Measurements from ENCODE around the gene CTNNA2. TPM values are rescaled to one million over a fixed set of nuclear protein-coding genes. Genes with fewer than 3 reads are reported as not detected.

The CTNNA2 gene
- total and polyA plus RNA-seq, 9 of the 15 experiments (the other 6 are each of a cell fraction or from before 2014, with no cell fraction given) = 0.03 to 0.40 (median 0.15) TPM

DNA sequence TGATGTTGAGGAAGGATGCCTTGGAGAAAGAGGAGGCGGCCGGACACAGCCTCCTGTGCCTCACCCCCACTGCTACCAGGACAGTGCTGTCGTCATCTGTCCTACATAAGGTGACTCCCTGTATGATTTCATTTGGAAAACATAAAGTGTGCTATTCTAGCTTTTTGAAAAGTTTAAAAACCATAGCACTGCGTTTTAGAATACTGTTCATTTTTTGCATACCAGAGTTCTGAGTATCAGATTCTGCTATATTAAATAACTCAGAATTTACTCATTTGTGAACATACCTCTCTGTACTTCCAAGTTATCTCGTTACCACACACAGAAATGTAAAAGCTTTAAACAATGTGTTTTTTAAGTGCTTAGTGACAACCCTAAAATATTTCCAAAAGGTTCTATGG lies 488.9 kb downstream of the CTNNA2 start:
- Histone ChIP-seq H3K79me2 (ENCODE audit: control insufficient read depth, insufficient read depth, low read length) (no peaks in the 10 kb centered on the region), H3K4me2 (ENCODE audit: insufficient read depth, low read length) (no peak overlapping the region), H2AFZ (ENCODE audit: low read depth, low read length) (no peak overlapping the region), H3K9me1 (ENCODE audit: control insufficient read depth, insufficient read depth, low read length) (no peaks in the 10 kb centered on the region), H3K9ac (ENCODE audit: insufficient read depth in 1 of 2, low read depth in 2 of 2, low read length in 2 of 2) (no peak overlapping the region), H3K4me1 (replicated peaks in 1 of 2; ENCODE audit: control insufficient read depth in 2 of 2, insufficient read depth in 2 of 2, low read length in 2 of 2) (no peaks in the 10 kb centered on the region), H3K27ac (ENCODE audit: extremely low read depth, low read depth, low read length) (no peak overlapping the region), H3K4me3 (no peak overlapping the region), H3K27me3 (ENCODE audit: control insufficient read depth in 2 of 2, insufficient read depth in 2 of 2, low read length in 2 of 2) (no peaks in the 10 kb centered on the region), H3K36me3 (ENCODE audit: control insufficient read depth, insufficient read depth, low read length) (no peaks in the 10 kb centered on the region), H4K20me1 (replicated peaks; ENCODE audit: control insufficient read depth, insufficient read depth, low read length) (no peaks in the 10 kb centered on the region), H3K9me3 (replicated peaks; ENCODE audit: control insufficient read depth, insufficient read depth, low read depth, low read length) (no peaks in the 10 kb centered on the region)
- no TSS peak for BruUV-seq (replicated peaks)
- 0% methylated on average over 5 of the region's 5 CpGs for WGBS (ENCODE audit: insufficient coverage, low coverage, missing lambda C conversion rate)
- intact Hi-C loops (cut with micrococcal nuclease) (no loop called here), in situ Hi-C loops (cut with MboI) (no loop called here)
- ATAC-seq (no peak), FAIRE-seq (no peak), DNase-seq (ENCODE audit: extremely low read depth in 1 of 4, low spot score in 3 of 4) (no peak)
- ChIA-PET POLR2A (no interaction called here), CTCF (ENCODE audit: low intra/inter-chr PET ratio) (no interaction called here)
- TF ChIP-seq RNF2 (IDR thresholded peaks at IDR 0.05) (no peak), BCL6 (CRISPR knock-in tag; IDR thresholded peaks at IDR 0.05) (no peak), MCM3 (IDR thresholded peaks at IDR 0.05) (no peak), SP1 (CRISPR knock-in tag; IDR thresholded peaks at IDR 0.05) (no peak), RAD51 (IDR thresholded peaks at IDR 0.05; ENCODE audit: borderline replicate concordance, low read depth) (no peak), NONO (IDR thresholded peaks at IDR 0.05; ENCODE audit: low read depth in 2 of 2, low read length in 1 of 2) (no peak)

DNA sequence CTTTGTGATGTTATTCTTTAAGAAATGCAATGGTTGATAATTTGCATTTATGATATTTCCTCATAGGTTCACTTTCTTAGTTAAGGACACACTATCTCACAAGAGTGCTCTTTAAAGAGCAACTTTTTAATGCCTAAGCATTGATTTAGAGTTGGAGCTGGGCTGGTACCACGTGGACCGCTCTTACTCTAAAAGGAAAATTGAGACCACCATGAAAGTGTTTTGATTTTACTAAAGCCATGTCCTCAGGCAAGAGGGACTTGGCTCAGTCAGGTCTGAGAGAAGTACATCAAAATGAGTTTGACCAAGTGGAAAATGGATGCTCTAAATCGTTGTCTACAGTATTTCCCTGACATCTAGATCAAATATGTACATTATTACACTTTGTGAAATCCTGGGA lies 489.3 kb downstream of the CTNNA2 start:
- in situ Hi-C loops (cut with MboI) (no loop called here), intact Hi-C loops (cut with micrococcal nuclease) (no loop called here)
- Histone ChIP-seq H3K9ac (ENCODE audit: insufficient read depth in 1 of 2, low read depth in 2 of 2, low read length in 2 of 2) (no peak overlapping the region), H3K27me3 (ENCODE audit: control insufficient read depth in 2 of 2, insufficient read depth in 2 of 2, low read length in 2 of 2) (no peaks in the 10 kb centered on the region), H3K4me1 (replicated peaks in 1 of 2; ENCODE audit: control insufficient read depth in 2 of 2, insufficient read depth in 2 of 2, low read length in 2 of 2) (no peaks in the 10 kb centered on the region), H3K27ac (ENCODE audit: extremely low read depth, low read depth, low read length) (no peak overlapping the region), H3K79me2 (ENCODE audit: control insufficient read depth, insufficient read depth, low read length) (no peaks in the 10 kb centered on the region), H3K4me3 (no peak overlapping the region), H3K9me3 (replicated peaks; ENCODE audit: control insufficient read depth, insufficient read depth, low read depth, low read length) (no peaks in the 10 kb centered on the region), H3K36me3 (ENCODE audit: control insufficient read depth, insufficient read depth, low read length) (no peaks in the 10 kb centered on the region), H3K4me2 (ENCODE audit: insufficient read depth, low read length) (no peak overlapping the region), H3K9me1 (ENCODE audit: control insufficient read depth, insufficient read depth, low read length) (no peaks in the 10 kb centered on the region), H4K20me1 (replicated peaks; ENCODE audit: control insufficient read depth, insufficient read depth, low read length) (no peaks in the 10 kb centered on the region), H2AFZ (ENCODE audit: low read depth, low read length) (no peak overlapping the region)
- ChIA-PET CTCF (ENCODE audit: low intra/inter-chr PET ratio) (no interaction called here), POLR2A (no interaction called here)
- DNase-seq (ENCODE audit: extremely low read depth in 1 of 4, low spot score in 3 of 4) = no peak
- BruUV-seq (replicated peaks) = no TSS peak
- WGBS (ENCODE audit: insufficient coverage, low coverage, missing lambda C conversion rate) = 0% methylated on average over 3 of the region's 3 CpGs
- no peak for ATAC-seq
- FAIRE-seq = no peak
- no peak for TF ChIP-seq RFX7 (CRISPR knock-in tag; IDR thresholded peaks at IDR 0.05)
- no peak for TF ChIP-seq ZNF316 (IDR thresholded peaks at IDR 0.05)
- TF ChIP-seq, protein P1, sequence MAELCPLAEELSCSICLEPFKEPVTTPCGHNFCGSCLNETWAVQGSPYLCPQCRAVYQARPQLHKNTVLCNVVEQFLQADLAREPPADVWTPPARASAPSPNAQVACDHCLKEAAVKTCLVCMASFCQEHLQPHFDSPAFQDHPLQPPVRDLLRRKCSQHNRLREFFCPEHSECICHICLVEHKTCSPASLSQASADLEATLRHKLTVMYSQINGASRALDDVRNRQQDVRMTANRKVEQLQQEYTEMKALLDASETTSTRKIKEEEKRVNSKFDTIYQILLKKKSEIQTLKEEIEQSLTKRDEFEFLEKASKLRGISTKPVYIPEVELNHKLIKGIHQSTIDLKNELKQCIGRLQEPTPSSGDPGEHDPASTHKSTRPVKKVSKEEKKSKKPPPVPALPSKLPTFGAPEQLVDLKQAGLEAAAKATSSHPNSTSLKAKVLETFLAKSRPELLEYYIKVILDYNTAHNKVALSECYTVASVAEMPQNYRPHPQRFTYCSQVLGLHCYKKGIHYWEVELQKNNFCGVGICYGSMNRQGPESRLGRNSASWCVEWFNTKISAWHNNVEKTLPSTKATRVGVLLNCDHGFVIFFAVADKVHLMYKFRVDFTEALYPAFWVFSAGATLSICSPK (IDR thresholded peaks at IDR 0.05; ENCODE audit: borderline replicate concordance) = no peak

Data from K562 (cell line).